T-helper 2 cell (primary cell): ENCODE data around the gene MYH10.

Source experiments
- DNase-seq, 5 experiments: peaks; one replicate each; pipeline versions ENCODE4 v3.0.0 to v3.0.0-alpha.2; 2012 to 2022

The MYH10 gene

GRCh38 chr17:8438441-8438840 lies 192.1 kb downstream of the MYH10 start:
- peak in 2 of 5 experiments; percentile 54 to 61 for DNase-seq

- DNase-seq, result no peak
Observed at GRCh38 chr17:8436844-8437171, 193.7 kb downstream of the MYH10 start.

- peak; percentile 41 to 81 (median 50) for DNase-seq
Observed at GRCh38 chr17:8436169-8436843, 194.2 kb downstream of the MYH10 start.

GRCh38 chr17:8435245-8436168 lies 195.0 kb downstream of the MYH10 start, which contains the start of gene NDEL1:
Gene NDEL1 (plus strand): TSS chr17:8435884. CDS start chr17:8444272, 8,388 bp downstream.
- peak; percentile 97 to 99 (median 98) for DNase-seq

- DNase-seq, result no peak
Observed at GRCh38 chr17:8430966-8431365, 199.6 kb downstream of the MYH10 start.

GRCh38 chr17:8426802-8427201 lies 203.7 kb downstream of the MYH10 start:
- no peak for DNase-seq

GRCh38 chr17:8426094-8426720 lies 204.3 kb downstream of the MYH10 start:
- no peak for DNase-seq
